ENCODE measurements around the gene MPPED2.

The MPPED2 gene

DNA sequence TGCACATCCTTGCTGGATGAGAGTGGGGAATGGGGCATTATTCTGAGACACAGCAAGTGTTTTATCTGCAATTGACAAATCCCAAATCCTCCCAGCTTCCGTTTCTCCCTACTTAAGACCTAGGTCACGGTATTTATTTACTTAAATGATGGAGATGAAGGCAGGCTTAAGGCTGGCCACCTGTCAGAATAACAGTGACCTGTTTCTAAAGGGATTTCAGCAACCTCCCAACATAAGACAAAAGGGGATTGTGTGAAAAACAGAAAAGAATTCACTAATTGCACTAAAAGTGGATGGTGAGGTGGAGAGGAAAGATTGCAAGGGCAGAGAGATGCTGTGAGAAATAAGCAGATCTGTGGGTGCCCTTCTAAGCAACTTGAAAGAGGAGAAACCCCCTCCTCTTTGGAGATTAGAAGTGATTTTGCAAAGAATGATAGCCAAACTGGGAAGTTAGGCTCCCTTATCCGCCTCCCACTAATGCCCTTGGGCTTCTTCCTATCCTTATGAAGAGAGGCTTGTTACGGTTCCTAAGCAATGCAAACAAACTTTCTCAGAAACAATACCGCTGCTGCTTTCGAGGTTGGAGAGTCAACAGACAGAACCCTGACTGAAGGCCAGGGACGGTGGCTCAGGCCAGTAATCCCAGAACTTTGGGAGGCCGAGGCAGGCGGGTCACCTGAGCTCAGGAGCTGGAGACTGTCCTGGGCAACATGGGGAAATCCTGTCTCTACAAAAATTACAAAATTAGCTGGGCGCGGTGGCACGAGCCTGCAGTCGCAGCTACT is 179.0 kb downstream of the MPPED2 start:
- DNase-seq = no peak

DNA sequence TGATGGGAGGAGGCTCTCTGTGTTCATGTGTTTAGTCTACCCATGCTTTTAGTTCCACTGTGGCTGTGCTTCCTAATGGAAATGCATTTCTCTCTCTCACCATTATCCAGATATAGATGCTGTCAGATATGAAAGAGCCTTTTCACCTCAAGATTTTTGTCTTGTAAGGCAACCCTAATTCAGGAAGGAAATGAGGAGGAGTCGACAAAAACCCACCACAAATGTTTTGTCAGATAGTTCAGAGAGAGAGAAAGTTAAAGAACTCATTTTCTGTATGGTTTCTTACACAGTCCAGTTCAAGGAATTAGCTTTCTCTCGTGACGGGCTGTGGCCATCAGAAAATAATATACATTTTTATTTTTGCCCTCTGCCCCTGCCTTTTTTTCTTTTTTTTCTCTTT is 180.8 kb downstream of the MPPED2 start:
- DNase-seq = no peak

DNA sequence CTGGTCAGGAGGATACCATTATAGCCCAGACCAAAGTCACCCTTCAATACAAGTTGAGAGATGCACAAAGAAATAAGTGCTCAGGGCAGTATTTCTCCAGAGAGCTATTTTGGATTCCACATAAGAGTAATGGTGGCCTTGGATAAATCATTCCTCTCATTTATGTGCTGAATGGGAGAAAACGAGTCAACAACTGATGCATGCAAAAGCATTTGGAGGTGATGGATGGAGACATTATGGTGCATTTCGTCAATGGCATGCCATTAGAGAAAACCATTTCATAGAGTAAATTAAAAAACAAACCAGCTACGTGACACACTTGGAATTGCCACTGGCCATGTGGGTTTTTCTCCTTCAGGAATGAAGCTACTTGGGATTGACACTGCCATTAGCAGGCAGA is 182.0 kb downstream of the MPPED2 start:
- DNase-seq = no peak

DNA sequence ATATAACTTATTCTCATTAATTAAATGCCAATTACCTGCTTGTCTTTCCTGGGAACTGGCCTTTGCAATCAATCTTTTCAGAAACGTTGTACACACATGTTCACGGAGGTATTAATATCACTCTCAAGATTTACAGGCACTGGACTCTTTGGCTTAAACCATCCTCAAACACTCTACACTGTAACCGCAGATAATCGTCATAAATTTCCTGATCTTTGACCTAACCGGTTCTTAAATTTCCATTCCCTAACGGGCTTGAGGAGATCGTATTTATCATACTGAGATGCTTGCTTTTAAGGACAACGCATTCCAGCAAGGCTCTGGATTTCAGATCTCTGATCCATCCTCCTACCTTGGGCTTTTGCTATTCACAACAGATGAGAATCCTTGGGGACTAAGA is 190.4 kb downstream of the MPPED2 start:
- no peak for DNase-seq

DNA sequence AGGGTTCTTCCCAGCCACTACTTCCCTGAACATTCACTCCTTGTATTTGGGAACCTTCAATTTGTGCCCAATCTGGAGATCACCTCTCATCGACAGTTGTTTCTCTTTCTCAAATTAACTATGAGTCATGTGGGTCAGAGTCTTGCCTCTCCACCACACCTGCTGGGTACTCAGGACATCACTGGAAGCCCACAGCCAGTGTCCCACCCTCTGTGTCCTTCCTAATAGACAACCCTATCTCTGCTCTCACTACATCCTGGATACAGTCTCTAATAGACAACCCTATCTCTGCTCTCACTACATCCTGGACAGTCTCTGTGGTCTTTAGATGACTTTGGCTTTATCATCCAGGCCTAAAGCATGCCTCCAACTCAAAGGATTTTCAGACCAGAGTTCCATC is 193.1 kb downstream of the MPPED2 start:
- DNase-seq = no peak

DNA sequence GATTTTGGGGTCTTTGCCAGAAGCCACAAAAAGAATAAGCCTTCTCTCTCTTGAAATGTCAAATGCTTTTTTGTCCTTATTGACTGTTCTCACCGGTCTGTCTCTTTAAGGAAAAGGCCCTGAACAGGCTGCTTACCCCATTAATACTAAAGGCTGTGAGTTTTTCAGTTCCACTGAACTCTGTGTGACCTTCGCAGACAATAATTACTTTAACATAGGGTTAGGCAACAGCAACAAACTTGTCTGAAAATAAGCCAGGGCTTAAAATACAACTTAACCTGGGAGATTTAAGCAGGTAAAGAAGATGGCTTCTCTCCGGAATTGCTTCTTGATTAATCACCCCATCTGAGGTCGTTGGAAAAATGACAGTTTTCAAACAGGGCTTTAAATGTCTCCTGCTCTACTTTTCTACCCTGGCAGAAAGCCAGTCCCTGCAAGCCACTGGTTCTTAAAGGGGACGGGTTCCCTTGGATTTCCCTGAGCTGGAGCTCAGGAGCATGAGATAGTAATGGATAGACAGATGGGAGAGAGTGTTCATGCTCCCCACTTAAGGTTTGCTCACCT is 193.8 kb downstream of the MPPED2 start:
- no peak for DNase-seq

DNA sequence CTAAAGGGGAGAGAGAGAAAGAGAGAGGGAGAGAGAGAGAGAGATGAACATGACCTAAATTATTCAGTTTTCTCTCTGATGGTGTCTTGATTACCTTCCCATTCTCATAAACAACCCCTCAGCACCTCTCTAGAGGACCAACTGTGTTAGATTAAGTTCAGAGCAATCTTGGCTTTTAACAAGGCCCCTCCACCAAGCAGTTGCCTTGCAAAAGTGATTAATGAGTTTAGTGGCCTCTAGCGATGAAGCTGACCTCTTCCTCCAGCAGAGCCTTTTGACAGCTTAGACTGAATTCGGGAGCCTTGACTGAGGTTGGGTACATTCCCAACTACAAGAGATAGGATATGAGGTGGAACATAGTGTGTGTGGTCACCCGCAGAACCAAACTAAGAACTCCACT is 197.2 kb downstream of the MPPED2 start:
- DNase-seq = no peak

DNA sequence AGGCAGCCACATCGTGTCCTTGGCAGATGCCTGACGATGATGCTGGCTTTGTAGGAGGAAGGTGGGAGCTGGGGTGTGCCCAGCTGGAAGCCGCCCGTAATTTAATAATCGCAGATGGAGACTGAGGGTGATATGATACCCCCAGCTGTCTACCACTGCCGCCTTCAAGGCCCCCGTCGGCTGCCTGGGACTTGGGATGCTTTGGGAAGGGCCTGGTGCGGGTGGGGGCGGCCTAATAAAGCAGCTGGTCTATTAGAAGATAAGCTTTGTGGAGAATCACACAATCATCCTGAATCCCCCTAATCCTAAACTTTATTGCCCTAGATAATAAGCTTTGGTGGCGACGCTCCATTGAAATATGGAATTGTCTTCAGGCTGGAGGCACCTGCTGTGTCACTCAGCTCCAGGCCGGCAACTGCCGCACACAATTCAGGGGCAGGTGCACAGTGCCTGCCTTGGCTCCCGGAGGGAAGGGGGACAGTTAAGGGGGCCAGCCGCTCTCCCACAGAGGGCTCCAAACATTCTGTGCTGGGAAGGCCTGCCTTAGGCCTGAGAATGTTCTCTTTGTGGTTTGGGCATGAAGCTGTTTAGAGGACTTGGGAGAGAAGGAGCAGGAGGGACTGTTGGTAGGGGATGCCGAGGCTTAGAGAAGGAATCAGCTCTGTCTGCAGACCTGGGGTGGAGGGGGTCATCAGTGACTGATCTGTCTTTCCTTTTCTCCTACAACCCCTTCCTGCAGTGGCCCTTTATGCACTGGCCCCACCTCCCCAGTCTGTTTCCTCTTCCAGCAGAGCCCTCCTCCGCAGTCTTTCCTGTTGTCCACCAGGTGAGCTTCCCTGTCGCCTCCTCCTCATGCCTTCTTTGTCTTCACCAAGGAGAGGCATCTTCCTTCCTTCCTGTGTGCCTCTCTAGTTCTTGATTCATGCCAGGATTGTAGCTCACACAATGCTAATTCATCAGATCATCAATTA is 198.0 kb downstream of the MPPED2 start:
- no peak for DNase-seq

DNA sequence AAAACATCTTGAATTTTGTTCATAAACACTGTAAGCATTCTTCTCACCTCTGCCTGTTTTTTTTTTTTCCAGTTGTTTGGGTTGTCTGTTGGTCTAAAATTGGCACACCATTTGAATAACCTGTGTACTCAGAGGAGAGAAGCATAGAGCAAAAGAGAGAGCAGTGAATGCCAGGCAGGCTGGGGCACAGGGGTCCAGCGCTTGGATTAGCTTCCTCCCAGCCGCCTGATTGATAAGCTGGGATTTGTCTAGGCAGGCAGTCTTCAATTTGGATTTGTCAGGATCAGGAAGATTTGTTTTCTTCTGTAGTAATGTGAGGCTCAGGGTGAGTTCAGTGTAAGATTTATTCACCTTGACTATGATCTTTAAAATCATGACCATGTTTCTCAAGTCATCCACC is 204.3 kb downstream of the MPPED2 start:
- DNase-seq = no peak

DNA sequence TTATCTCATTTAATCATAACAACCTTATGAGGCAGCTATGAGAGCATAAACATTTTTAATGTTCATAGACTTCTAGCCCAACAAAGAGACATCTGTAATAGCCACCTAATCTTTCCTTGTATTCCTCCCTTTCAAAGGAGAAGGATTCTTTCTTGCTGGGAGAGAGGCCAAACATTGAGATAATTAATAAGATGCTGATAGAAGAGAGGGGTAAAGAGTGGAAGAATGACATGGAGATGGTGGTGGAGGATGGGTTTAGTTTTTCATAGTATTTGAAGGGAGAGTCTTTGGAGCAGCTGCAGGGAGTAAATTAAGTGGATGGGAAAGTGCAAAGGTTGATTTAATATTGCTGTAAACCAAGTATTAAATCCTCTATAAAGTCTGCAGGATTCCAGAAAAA is 205.3 kb downstream of the MPPED2 start:
- DNase-seq = no peak

DNA sequence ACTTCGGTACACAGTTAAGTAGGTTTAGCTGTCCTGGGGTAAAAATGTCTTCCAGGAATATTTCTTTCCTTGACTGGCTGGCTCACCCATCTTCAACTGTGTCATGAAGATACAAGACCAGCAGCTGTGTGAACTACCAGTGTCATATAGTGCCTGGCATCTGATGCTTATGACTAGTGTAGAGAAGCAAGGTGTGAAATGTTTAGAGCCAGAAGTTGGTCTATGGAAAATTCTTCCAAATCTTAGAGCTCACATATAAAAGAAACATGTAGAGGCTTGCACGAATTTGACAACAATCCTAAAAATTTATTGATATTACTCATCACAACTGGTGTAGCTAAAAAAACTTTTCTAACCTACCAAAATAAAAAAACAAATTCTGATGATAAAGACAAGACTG is 208.8 kb downstream of the MPPED2 start:
- DNase-seq = no peak

DNA sequence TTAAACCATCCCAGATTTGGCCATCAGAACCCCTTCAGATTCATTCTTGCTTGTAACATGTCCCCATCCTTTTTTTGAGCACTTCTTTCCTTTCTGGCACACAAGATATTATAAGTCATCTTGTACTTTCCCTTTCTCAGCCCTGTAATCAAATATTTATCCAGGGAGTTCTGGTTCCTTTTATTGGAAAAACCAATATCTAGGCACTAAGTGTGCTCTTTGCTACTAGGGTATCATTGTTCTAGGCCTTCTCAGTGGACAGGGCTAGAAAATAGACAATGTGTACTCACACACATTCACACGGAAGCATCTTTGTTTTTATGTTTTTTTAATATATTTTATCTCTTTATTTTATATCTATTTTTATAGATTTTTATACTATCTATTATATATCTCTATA is 216.0 kb downstream of the MPPED2 start:
- no peak for DNase-seq

DNA sequence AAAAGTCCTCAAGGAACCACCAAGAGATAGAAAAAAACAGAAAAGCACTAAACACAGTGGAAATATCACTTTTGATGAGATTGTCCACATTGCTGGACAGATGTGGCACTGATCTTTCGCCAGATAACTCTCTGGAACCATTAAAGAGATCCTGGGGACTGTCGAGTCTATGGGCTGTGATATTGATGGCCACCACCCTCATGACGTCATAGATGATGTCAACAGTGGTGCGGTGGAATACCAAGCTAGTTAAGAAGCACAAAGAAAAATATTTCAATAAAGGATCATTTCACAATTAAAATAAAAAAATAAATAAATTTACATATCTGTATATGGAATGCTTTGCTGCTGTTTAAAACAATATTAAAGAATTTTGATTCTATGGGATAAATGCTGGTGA is 217.8 kb downstream of the MPPED2 start:
- DNase-seq = no peak

DNA sequence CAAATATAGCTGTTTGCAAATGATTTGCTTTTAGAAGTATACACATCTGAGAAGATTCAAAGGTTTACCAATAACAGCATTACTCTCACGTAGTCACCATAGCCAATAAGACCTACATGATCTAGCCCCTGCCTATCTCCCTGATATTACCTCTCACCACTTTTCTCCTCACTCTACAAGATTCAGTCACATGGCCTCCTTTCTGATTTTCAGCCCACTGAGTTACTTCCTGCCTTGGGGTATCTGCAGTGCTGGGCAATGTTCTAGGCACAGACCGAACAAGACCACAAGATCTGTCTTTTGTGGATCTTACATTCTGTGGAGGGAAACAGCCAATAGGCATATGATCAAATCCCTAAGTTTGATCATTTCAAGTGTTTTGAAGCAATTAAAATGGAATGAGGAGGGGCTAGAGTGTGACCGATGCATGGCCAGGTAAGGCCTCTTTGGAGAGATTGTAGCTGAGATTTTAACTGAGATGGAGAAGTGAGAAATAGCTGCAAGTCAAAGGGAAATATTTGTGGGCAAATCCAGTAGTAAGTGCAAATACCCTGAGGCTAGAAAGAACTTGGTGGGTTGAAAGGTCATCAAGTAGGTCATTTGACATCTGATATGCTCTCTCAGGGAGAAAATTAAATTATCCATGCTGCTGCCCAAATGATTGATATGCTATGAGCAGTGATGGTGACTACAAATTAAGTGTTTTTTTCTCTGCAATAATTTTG is 220.2 kb downstream of the MPPED2 start:
- no peak for DNase-seq

DNA sequence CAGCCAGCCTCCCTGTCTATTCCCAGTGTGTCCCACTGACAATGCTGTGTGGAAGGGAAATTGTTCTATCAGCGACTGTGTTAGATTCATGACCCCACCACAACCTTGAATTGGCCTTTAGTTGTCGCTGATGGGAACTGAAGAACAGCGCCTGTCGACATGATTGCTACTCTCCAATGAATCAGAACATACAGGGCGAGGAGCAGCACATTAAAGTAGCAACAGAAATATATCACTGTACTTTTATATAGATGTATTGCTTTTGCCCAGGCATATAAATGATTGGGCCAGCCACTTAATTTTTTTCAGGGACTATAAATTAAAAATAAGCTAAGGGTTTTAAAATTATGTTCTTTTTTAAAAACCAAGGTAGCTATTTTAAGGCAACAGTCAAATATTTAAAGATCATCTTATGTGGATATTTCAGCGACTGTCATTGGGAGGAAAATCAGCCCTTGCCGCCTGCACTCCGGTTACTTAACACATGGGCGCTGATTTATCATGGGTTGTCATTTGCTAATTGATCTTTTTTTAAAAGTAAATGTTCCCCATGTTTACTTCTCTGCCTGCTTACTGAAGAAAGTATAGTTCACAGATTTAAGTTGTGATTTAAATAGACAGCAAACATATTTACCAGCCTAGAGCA is 221.2 kb downstream of the MPPED2 start:
- no peak for DNase-seq

DNA sequence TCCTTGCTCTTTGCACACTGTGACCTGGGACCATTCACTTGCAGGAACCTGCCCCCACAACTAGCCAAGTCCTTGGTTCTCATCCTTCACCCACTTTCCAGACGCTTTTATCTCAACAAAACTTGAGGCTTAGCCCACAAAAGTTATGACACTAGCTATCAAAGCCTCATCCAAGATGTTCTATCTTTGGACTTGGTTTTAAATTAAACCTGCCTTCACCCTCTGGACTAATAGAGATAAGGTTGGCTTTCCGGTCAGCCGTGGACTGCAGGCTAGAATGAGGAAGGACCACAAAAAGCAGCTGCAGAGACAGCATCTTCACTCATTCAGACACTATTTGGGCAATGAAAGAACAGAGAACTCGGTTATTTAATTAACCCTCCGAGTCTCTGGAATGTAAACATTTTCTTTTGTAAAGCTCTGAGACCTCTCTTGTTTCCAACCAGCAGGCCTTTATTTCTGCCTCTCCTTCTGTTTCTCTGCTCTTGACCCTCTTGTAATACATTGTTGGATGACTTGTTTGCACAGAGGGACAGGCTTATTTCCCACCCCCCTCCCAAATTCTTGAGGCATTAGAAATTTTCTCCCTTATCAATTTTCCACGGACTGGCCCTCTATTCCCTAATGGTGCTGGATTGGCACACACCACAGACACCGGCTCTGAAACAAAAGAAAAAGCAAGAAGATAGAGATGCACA is 221.9 kb downstream of the MPPED2 start:
- no peak for DNase-seq

DNA sequence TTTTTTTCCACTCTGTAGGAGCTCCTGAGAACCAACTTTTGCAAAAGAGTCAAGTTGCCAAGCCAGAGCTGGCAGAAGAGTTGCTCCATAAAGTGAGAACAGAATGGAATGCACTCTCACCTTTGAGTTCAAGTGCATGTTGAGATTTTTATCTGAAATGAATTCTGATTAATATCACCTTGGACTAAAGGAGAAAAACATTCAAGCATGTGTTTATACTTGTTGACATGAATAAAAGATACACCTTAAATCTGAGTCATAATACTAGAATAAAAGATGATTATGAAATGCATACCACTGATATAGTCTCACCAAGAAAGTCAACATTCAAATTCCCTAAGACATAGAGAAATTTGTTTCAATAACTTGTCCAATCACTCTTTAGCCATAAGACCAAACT is 225.4 kb downstream of the MPPED2 start:
- no peak for DNase-seq
